ENCODE results near the gene CAPG.

Gene CAPG, protein sequence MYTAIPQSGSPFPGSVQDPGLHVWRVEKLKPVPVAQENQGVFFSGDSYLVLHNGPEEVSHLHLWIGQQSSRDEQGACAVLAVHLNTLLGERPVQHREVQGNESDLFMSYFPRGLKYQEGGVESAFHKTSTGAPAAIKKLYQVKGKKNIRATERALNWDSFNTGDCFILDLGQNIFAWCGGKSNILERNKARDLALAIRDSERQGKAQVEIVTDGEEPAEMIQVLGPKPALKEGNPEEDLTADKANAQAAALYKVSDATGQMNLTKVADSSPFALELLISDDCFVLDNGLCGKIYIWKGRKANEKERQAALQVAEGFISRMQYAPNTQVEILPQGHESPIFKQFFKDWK

DNA sequence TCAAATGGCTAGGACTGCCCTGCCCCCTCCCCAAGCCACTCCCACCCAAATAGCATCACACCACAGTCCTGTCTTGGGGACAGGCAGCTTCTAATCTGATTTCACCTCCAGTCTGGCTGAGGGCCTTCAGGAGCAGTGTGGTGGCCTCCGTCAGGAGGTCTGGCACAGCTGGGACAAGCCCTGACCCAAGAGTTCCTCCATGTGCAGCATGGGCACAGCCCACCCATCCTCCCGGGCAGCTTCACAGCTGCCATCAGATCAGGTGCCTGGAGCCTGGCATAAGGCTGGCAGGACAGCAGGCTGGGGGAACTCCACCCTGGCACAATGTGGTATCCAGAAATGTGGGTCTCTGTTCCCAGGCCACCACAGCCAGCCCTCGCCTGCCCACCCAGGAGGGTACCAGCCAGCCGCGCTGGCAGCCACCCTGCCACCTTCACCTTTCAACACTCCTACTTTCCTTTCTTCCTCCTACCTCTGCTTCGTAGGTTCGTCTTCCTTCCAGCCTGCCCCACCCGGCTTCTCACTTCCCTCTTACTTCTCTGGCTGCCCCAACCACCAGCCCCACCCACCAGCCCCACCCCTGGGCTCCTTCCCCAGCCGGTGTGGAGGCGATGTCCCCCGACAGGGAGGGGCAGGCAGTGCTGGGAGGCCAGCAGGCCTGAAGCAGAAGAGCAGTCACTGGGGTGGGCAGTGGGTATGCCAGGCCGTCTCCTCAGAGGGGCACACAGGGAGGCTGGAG, at the start of gene CAPG:
TSS of gene CAPG (minus strand) at position 522 of the 739 bp plus-strand sequence. CDS start 8,221 bp downstream, outside the sequence.
- H3K4me1 Mint-ChIP-seq: peaks cover 52% of the 10 kb centered on the region
- no peak for DNase-seq
- peaks cover 17% of the 10 kb centered on the region for H3K27me3 Mint-ChIP-seq (ENCODE audit: low read depth, poor library complexity)
- TF ChIP-seq, protein P1, sequence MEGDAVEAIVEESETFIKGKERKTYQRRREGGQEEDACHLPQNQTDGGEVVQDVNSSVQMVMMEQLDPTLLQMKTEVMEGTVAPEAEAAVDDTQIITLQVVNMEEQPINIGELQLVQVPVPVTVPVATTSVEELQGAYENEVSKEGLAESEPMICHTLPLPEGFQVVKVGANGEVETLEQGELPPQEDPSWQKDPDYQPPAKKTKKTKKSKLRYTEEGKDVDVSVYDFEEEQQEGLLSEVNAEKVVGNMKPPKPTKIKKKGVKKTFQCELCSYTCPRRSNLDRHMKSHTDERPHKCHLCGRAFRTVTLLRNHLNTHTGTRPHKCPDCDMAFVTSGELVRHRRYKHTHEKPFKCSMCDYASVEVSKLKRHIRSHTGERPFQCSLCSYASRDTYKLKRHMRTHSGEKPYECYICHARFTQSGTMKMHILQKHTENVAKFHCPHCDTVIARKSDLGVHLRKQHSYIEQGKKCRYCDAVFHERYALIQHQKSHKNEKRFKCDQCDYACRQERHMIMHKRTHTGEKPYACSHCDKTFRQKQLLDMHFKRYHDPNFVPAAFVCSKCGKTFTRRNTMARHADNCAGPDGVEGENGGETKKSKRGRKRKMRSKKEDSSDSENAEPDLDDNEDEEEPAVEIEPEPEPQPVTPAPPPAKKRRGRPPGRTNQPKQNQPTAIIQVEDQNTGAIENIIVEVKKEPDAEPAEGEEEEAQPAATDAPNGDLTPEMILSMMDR (IDR thresholded peaks at IDR 0.05): no peak
- H3K27ac Mint-ChIP-seq: no peak within 1 kb of the TSS
- peaks cover 2% of the 10 kb centered on the region for H3K36me3 Mint-ChIP-seq (ENCODE audit: low read depth)
- H3K4me3 Mint-ChIP-seq: no peak within 1 kb of the TSS
- H3K9me3 Mint-ChIP-seq: peaks cover 3% of the 10 kb centered on the region

DNA sequence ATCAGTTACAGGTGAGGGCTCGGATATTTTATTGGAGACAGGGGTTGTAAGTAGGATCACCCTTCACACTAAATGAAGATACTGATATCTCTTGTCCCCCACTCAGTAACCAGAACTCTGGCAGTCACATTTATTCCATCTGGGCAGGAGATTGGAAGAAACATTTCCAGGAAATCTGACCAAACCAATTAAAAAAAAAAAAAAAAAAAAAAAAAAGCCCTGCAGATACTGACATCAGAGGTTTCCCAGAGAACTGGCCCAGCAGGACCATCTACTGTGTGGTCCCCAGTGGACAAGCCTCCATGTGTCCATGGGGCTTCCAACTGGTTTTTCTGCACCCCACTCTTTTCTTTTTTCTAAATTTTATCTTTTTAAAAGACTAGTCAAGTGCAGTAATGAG, 49.6 kb upstream of the CAPG start:
- Mint-ChIP-seq H3K9me3 (peaks cover 3% of the 10 kb centered on the region), H3K4me3 (no peak overlapping the region), H3K4me1 (peaks cover 24% of the 10 kb centered on the region), H3K27ac (no peak overlapping the region), H3K27me3 (ENCODE audit: low read depth, poor library complexity) (peaks cover 2% of the 10 kb centered on the region), H3K36me3 (ENCODE audit: low read depth) (no peaks in the 10 kb centered on the region)
- no peak for DNase-seq
- TF ChIP-seq, protein P1 (IDR thresholded peaks at IDR 0.05): no peak

DNA sequence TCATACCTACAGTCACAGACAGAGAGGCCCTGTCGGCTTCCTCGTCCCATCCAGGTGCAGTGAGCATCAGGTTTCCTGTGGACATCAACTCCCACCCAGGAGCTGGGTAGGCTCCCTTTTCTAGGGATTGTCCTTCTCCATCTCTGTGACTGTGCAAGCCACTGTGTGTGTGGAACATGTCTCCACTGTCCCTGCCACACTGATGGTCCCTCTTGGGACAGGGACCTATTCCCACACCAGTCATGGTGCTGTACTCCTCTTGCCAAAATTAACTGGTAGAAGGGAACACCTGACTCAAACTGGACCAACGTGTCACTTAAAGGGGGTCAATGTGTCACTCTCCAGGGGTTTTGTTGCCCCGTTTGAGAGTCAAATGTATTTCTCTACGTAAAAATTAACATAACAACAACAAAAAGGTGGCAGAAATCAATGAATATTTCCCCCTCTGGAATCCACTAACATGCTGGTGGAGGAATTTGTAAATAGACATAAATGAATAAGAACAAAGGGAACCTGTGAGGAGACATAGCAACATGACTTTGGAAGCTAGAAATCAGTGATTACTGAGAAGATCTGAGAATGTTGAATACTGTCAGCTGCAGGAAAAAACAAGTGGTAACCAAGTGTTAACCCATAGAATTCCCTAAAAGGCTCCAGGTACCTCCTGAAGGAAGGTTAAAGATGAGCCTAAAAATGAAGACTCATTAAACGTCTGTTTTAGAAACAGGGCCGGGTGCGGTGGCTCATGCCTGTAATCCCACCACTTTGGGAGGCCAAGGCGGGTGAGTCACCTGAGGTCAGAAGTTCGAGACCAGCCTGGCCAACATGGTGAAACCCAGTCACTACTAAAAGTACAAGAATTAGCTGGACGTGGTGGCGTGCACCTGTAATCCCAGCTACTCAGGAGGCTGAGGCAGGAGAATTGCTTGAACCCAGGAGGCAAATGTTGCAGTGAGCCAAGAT, 48.7 kb upstream of the CAPG start:
- H3K27me3 Mint-ChIP-seq (ENCODE audit: low read depth, poor library complexity): peaks cover 2% of the 10 kb centered on the region
- H3K36me3 Mint-ChIP-seq (ENCODE audit: low read depth): no peaks in the 10 kb centered on the region
- H3K4me1 Mint-ChIP-seq: peaks cover 24% of the 10 kb centered on the region
- H3K4me3 Mint-ChIP-seq: no peak overlapping the region
- peaks cover 3% of the 10 kb centered on the region for H3K9me3 Mint-ChIP-seq
- DNase-seq: no peak
- TF ChIP-seq, protein P1 (IDR thresholded peaks at IDR 0.05): no peak
- no peak overlapping the region for H3K27ac Mint-ChIP-seq

DNA sequence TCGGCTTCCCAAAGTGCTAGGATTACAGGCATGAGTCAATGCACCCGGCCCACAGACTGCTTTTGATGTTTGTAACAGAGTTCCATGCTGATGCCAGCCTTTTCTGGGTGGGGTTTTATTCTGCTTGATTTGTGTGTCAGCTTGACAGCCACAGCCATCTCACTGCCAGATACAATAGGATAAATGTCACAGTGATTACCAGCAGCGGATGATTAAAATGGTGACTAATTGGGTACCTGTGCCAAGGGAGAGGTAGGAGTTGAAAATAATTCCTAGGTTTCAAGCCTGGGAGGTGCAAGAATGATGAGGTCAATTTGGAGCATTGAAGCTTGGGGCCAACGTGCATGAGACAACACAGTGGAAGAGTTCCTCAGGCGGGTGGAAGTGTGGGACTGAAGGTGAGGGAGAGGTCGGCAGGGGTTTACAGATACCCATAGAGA, 47.7 kb upstream of the CAPG start:
- Mint-ChIP-seq H3K36me3 (ENCODE audit: low read depth) (no peaks in the 10 kb centered on the region), H3K4me1 (peaks cover 30% of the 10 kb centered on the region), H3K9me3 (peaks cover 3% of the 10 kb centered on the region), H3K27ac (no peak overlapping the region), H3K4me3 (no peak overlapping the region), H3K27me3 (ENCODE audit: low read depth, poor library complexity) (peaks cover 2% of the 10 kb centered on the region)
- TF ChIP-seq, protein P1 (IDR thresholded peaks at IDR 0.05): no peak
- DNase-seq: no peak

DNA sequence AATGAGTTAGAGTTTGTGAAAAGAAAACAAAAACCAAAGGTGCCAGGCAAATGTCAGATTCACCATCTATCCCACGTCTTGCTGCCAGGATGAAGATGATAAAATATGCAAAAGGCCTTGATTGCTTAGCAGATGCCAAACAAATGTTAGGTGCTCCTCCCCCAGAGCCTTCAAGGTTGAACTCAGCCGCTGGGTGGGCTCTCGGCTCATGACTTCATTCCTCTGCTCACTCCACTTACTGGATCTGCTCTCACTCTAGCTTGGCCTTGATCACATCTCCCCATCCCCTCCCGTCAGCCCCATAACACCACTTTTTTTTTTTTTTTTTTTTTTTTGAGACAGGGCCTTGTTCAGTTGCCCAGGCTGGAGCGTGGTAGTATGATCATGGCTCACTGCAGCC, 46.9 kb upstream of the CAPG start:
- H3K27ac Mint-ChIP-seq: no peak overlapping the region
- peaks cover 2% of the 10 kb centered on the region for H3K27me3 Mint-ChIP-seq (ENCODE audit: low read depth, poor library complexity)
- TF ChIP-seq, protein P1 (IDR thresholded peaks at IDR 0.05): no peak
- H3K9me3 Mint-ChIP-seq: peaks cover 3% of the 10 kb centered on the region
- no peak overlapping the region for H3K4me3 Mint-ChIP-seq
- no peak for DNase-seq
- no peaks in the 10 kb centered on the region for H3K36me3 Mint-ChIP-seq (ENCODE audit: low read depth)
- H3K4me1 Mint-ChIP-seq: peaks cover 37% of the 10 kb centered on the region
